GM12891 (cell line): Measurements from ENCODE around the gene GALNT18.

Experiments used
- POLR2A ChIP-seq: IDR thresholded peaks from 2 replicates; pipeline ENCODE4 v1.6.1; 2011; ENCODE audit warnings: low read depth, low read length, control low read depth
- POLR2AphosphoS5 ChIP-seq: IDR thresholded peaks from 2 replicates; pipeline ENCODE4 v1.6.1; 2011; ENCODE audit warnings: low read depth, low read length, control low read depth
- TAF1 ChIP-seq: IDR thresholded peaks from 2 replicates; pipeline ENCODE4 v1.6.1; 2011; ENCODE audit warnings: low read depth, low read length, control low read depth

- TF ChIP-seq POLR2A (no peak), POLR2AphosphoS5 (no peak), TAF1 (no peak)
Observed at GRCh38 chr11:11482730-11483129, 139.1 kb downstream of the GALNT18 start.
